H1 (cell line): Measurements from ENCODE around the gene HS1BP3. TPM values are rescaled to one million over a fixed set of nuclear protein-coding genes. Genes with fewer than 3 reads are reported as not detected.

Source experiments
- CTCF ChIA-PET: fragments of 300-600 bp; sonication (Branson Sonifier 250); formaldehyde crosslinking; loops from one replicate; lab custom pipeline; 2021; ENCODE audit not compliant: partially characterized antibody; lab: Charles Lee
- POLR2A ChIA-PET: fragments of 300-600 bp; sonication (Branson Sonifier 250); formaldehyde crosslinking; loops from one replicate; lab custom pipeline; 2021; ENCODE audit warnings: inconsistent platforms; ENCODE audit not compliant: partially characterized antibody; lab: Charles Lee
- DNase-seq, 2 experiments: peaks; one replicate each; pipeline versions ENCODE4 v3.0.0 to v3.0.0-alpha.2; 2010 to 2022; ENCODE audit warnings: low spot score in 2 of 2, low read depth in 1 of 2, mixed read lengths in 1 of 2
- FAIRE-seq: peaks from 2 replicates; lab custom pipeline; 2011; peaks lifted over from hg19 to GRCh38; lab: Jason Lieb, UNC
- H2AFZ ChIP-seq: 2 replicates; pipeline ENCODE4 v1.8.1; 2012; ENCODE audit warnings: low read length, inconsistent platforms
- H2AK5ac ChIP-seq: 2 replicates; pipeline ENCODE4 v1.6.1; 2013; ENCODE audit warnings: low read depth, low read length
- H2BK120ac ChIP-seq: replicated peaks from 2 replicates; pipeline ENCODE3; 2013; ENCODE audit warnings: low read depth, low read length, inconsistent platforms
- H2BK12ac ChIP-seq: 2 replicates; pipeline ENCODE4 v1.6.1; 2013; ENCODE audit warnings: low read depth, low read length
- H2BK15ac ChIP-seq: 2 replicates; pipeline ENCODE4 v1.6.1; 2013; ENCODE audit warnings: low read length
- H2BK20ac ChIP-seq: 2 replicates; pipeline ENCODE4 v1.6.1; 2013; ENCODE audit warnings: low read length
- H2BK5ac ChIP-seq: 2 replicates; pipeline ENCODE4 v1.6.1; 2013; ENCODE audit warnings: low read depth, low read length
- H3K14ac ChIP-seq: 2 replicates; pipeline ENCODE4 v1.6.1; 2013; ENCODE audit warnings: inconsistent platforms; ENCODE audit not compliant: insufficient read length
- H3K18ac ChIP-seq: 2 replicates; pipeline ENCODE4 v1.6.1; 2013; ENCODE audit warnings: low read length; ENCODE audit errors: extremely low read depth
- H3K23ac ChIP-seq: 2 replicates; pipeline ENCODE4 v1.6.1; 2013; ENCODE audit warnings: inconsistent platforms; ENCODE audit not compliant: insufficient read length
- H3K23me2 ChIP-seq: 2 replicates; pipeline ENCODE4 v1.6.1; 2013; ENCODE audit warnings: low read depth, low read length
- H3K27ac ChIP-seq: 2 replicates; pipeline ENCODE4 v1.6.1; 2011; ENCODE audit warnings: low read depth, low read length, inconsistent platforms
- H3K27me3 ChIP-seq, 4 experiments: replicated peaks in 1 of 4; 1 replicate in 1 of 4; 2 replicates in 3 of 4; pipeline versions ENCODE4 v1.6.1 to v1.8.1; 2011 to 2013; ENCODE audit warnings: low read length in 3 of 4, mild to moderate bottlenecking in 3 of 4, inconsistent platforms in 2 of 4, mixed read lengths in 2 of 4, moderate library complexity in 1 of 4; ENCODE audit not compliant: control insufficient read depth in 3 of 4, insufficient read depth in 3 of 4; ENCODE audit errors: extremely low read depth in 1 of 4
- H3K36me3 ChIP-seq, 4 experiments: 2 replicates each; pipeline versions ENCODE4 v1.6.1 to v1.8.1; 2011 to 2013; ENCODE audit warnings: mild to moderate bottlenecking in 4 of 4, low read length in 3 of 4, moderate library complexity in 2 of 4, control low read depth in 1 of 4, inconsistent platforms in 1 of 4; ENCODE audit not compliant: insufficient read depth in 4 of 4, control insufficient read depth in 2 of 4
- H3K4ac ChIP-seq: replicated peaks from 2 replicates; pipeline ENCODE3; 2013; ENCODE audit warnings: low read length, low read depth, mixed read lengths, inconsistent platforms; ENCODE audit not compliant: insufficient read length
- H3K4me1 ChIP-seq, 4 experiments: replicated peaks in 1 of 4; 1 replicate in 1 of 4; 2 replicates in 3 of 4; pipeline versions ENCODE4 v1.6.1 to v1.8.1; 2011 to 2013; ENCODE audit warnings: low read length in 3 of 4, inconsistent platforms in 2 of 4, mixed read lengths in 1 of 4; ENCODE audit not compliant: insufficient read depth in 4 of 4, control insufficient read depth in 3 of 4
- H3K4me2 ChIP-seq, 2 experiments: 2 replicates each; pipeline versions ENCODE4 v1.6.1 to v1.8.1; 2011 to 2013; ENCODE audit warnings: low read depth in 2 of 2, low read length in 2 of 2, control low read depth in 1 of 2, inconsistent platforms in 1 of 2, mild to moderate bottlenecking in 1 of 2; ENCODE audit not compliant: insufficient read depth in 1 of 2
- H3K4me3 ChIP-seq, 4 experiments: fragments of 200-600, 300-600 bp in 1 of 4; sonication (generic), shearing (Covaris generic), sonication (Bioruptor Twin) in 1 of 4; 2 replicates each; pipeline versions ENCODE4 v1.5.1 to v1.8.1; 2011 to 2016; ENCODE audit warnings: low read length in 4 of 4, low read depth in 3 of 4, control low read depth in 2 of 4, inconsistent platforms in 2 of 4, mild to moderate bottlenecking in 2 of 4, mixed read lengths in 1 of 4, moderate library complexity in 1 of 4; ENCODE audit not compliant: insufficient read depth in 2 of 4; ENCODE audit errors: extremely low read depth in 1 of 4
- H3K56ac ChIP-seq: replicated peaks from 2 replicates; pipeline ENCODE3; 2013; ENCODE audit warnings: low read depth, mild to moderate bottlenecking, mixed read lengths, low read length, inconsistent platforms; ENCODE audit not compliant: insufficient read length
- H3K79me1 ChIP-seq: 2 replicates; pipeline ENCODE4 v1.6.1; 2013; ENCODE audit warnings: low read depth, low read length, control low read depth
- H3K79me2 ChIP-seq, 2 experiments: 2 replicates each; pipeline versions ENCODE4 v1.6.1 to v1.8.1; 2012 to 2013; ENCODE audit warnings: low read length in 2 of 2, mild to moderate bottlenecking in 2 of 2, inconsistent platforms in 1 of 2; ENCODE audit not compliant: insufficient read depth in 2 of 2, control insufficient read depth in 1 of 2
- H3K9ac ChIP-seq, 4 experiments: replicated peaks in 1 of 4; 1 replicate in 1 of 4; 2 replicates in 3 of 4; pipeline versions ENCODE4 v1.6.1 to v1.8.1; 2011 to 2013; ENCODE audit warnings: low read depth in 3 of 4, low read length in 3 of 4, control low read depth in 2 of 4, mild to moderate bottlenecking in 2 of 4, moderate library complexity in 2 of 4, inconsistent platforms in 1 of 4; ENCODE audit errors: extremely low read depth in 1 of 4
- H3K9me3 ChIP-seq, 2 experiments: 2 replicates each; pipeline versions ENCODE4 v1.6.1 to v1.8.1; 2012 to 2013; ENCODE audit warnings: mild to moderate bottlenecking in 2 of 2, moderate library complexity in 2 of 2, control low read depth in 1 of 2, inconsistent platforms in 1 of 2, low read depth in 1 of 2, low read length in 1 of 2, mixed read lengths in 1 of 2; ENCODE audit not compliant: insufficient read depth in 2 of 2
- H4K20me1 ChIP-seq, 2 experiments: replicated peaks in 1 of 2; 2 replicates each; pipeline versions ENCODE3 to v1.8.1; 2011 to 2013; ENCODE audit warnings: inconsistent platforms in 2 of 2, low read length in 2 of 2, mild to moderate bottlenecking in 1 of 2; ENCODE audit not compliant: insufficient read depth in 2 of 2, control insufficient read depth in 1 of 2
- H4K5ac ChIP-seq: 2 replicates; pipeline ENCODE4 v1.6.1; 2013; ENCODE audit warnings: low read length, low read depth, mixed read lengths, inconsistent platforms; ENCODE audit not compliant: insufficient read length
- H4K8ac ChIP-seq: 2 replicates; pipeline ENCODE4 v1.8.0; 2013; ENCODE audit warnings: mild to moderate bottlenecking, moderate library complexity, low read length, inconsistent platforms; ENCODE audit not compliant: insufficient read depth; ENCODE audit errors: extremely low read depth
- H4K91ac ChIP-seq: replicated peaks from 2 replicates; pipeline ENCODE3; 2013; ENCODE audit warnings: low read length, mixed read lengths, inconsistent platforms; ENCODE audit not compliant: insufficient read length
- CBX8 ChIP-seq: fragments of 300-800, 300-1000 bp; sonication (generic); IDR thresholded peaks from 2 replicates; pipeline ENCODE4 v1.7.1; 2016; ENCODE audit warnings: low read depth, low read length, borderline replicate concordance
- MAFK ChIP-seq: IDR thresholded peaks from 2 replicates; pipeline ENCODE4 v1.6.1; 2012; ENCODE audit warnings: low read depth, mild to moderate bottlenecking, improper control_type of control experiment, low read length
- NANOG ChIP-seq: IDR thresholded peaks from 2 replicates; pipeline ENCODE4 v1.6.1; 2011; ENCODE audit warnings: low read length, low read depth, mild to moderate bottlenecking, inconsistent platforms; ENCODE audit not compliant: insufficient read depth, poor library complexity, severe bottlenecking
- POLR2AphosphoS5 ChIP-seq: IDR thresholded peaks from 2 replicates; pipeline ENCODE4 v1.6.1; 2011; ENCODE audit warnings: low read depth, low read length
- SAP30 ChIP-seq: fragments of 300-600 bp; sonication (generic); IDR thresholded peaks from 2 replicates; pipeline ENCODE4 v1.7.1; 2012; ENCODE audit warnings: low read length, moderate library complexity, mild to moderate bottlenecking, inconsistent platforms; ENCODE audit not compliant: insufficient read depth, insufficient replicate concordance
- SIN3A ChIP-seq, 2 experiments: IDR thresholded peaks in 1 of 2; conservative IDR thresholded peaks in 1 of 2; 2 replicates each; pipeline ENCODE4 v1.6.1; 2011 to 2012; ENCODE audit warnings: low read length in 2 of 2, improper control_type of control experiment in 1 of 2, low read depth in 1 of 2, mild to moderate bottlenecking in 1 of 2
- WGBS, 2 experiments: shearing (Covaris generic) in 1 of 2; methylation state at CpG; one replicate each; pipeline versions ENCODE4 v1.1.6 to v1.1.7; 2013 to 2015; ENCODE audit warnings: low lambda C conversion rate in 2 of 2, mixed read lengths in 2 of 2, inconsistent platforms in 1 of 2, low coverage in 1 of 2, missing lambda C conversion rate in 1 of 2; ENCODE audit not compliant: insufficient replicate concordance in 2 of 2, insufficient coverage in 1 of 2, insufficient read length in 1 of 2; ENCODE audit errors: extremely low coverage in 1 of 2, missing lambda C conversion rate in 1 of 2; 5-methylcytosine and 5-hydroxymethylcytosine counted together
- polyA plus RNA-seq, 7 experiments: library from polyadenylated mRNA; depleted of rRNA in 3 of 7; stranded (reverse) in 5 of 7; unstranded in 2 of 7; fragments of >200 nt in 5 of 7; fragments of 200-250 nt in 2 of 7; gene quantifications; 1 replicate in 5 of 7; 2 replicates in 1 of 7; 4 replicates in 1 of 7; pipeline versions ENCODE4 v1.2.1 to v1.2.3, GENCODE V29; 2011 to 2013; ENCODE audit warnings: missing spikeins in 2 of 7, mixed read lengths in 2 of 7
- total RNA-seq: library from RNA; stranded (reverse); fragmentation: NEBNext Ultra II Directional; extraction: Animal tissue kit (Norgen Biotek cat#: 25700); gene quantifications from 2 replicates; pipeline ENCODE4 v1.2.1, GENCODE V29; 2021
- TF ChIP-seq, protein P1 (sequence below), 3 experiments: IDR thresholded peaks; 1 replicate in 2 of 3; 2 replicates in 1 of 3; pipeline versions ENCODE4 v1.5.1 to v1.6.1; 2011; ENCODE audit warnings: low read length in 3 of 3, mild to moderate bottlenecking in 3 of 3, inconsistent platforms in 2 of 3, low read depth in 1 of 3, moderate library complexity in 1 of 3; ENCODE audit not compliant: insufficient read depth in 1 of 3; ENCODE audit errors: control extremely low read depth in 1 of 3

The HS1BP3 gene
- total and polyA plus RNA-seq, 2 of the 8 experiments (the other 6 are each of a cell fraction or from before 2014, with no cell fraction given), result 11.1 to 11.3 TPM

DNA sequence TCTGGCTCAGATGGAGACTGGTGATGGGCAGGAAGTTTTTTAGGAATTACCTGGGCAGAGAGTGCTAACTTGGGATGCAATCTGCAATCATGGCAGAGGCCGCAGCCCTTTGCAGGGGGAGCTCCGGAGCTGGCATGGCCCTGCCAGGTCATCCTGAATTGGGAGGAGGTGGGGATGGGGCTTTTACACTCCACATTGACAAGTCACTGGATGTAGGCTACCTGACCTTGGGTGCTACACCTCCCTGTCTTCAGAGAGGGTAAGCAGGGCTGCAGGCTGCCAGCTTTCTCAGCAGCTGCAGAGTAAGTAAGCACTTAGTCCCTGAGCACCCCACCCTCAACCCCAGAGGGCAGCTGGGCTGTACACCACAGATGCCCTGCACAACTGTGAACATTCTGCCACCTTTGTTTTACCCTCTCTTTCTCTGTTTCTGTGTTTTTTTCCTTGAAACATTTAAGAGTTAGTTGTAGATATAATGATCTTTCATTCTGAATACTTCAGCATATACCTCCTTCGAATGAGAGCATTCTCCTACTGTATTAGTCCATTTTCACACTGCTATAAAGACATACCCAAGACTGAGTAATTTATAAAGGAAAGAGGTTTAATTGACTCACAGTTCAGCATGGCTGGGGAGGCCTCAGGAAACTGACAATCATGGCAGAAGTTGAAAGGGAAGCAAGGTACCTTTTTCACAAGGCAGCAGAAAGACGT, 6.8 kb upstream of the HS1BP3 start:
- Histone ChIP-seq H2BK15ac (no peak overlapping the region), H4K91ac (no peak overlapping the region), H2BK120ac (no peak overlapping the region), H2BK20ac (no peak overlapping the region), H2BK5ac (no peak overlapping the region), H3K27ac (no peak overlapping the region), H3K23me2 (no peaks in the 10 kb centered on the region), H4K5ac (no peak overlapping the region), H4K8ac (no peak overlapping the region), H3K36me3 (no peaks in the 10 kb centered on the region), H3K9me3 (no peaks in the 10 kb centered on the region), H3K18ac (no peak overlapping the region), H3K9ac (no peak overlapping the region), H3K27me3 (peaks cover 5 to 13% (median 12%) of the 10 kb centered on the region in 4 experiments), H3K4me3 (no peak overlapping the region), H3K4me2 (no peak overlapping the region), H2AK5ac (peak overlapping the region; percentile 72; the same call in 1 of the 2 replicates), H3K79me2 (no peaks in the 10 kb centered on the region), H3K14ac (no peak overlapping the region), H2AFZ (no peak overlapping the region), H3K79me1 (no peaks in the 10 kb centered on the region), H3K4ac (no peak overlapping the region), H3K23ac (no peak overlapping the region), H4K20me1 (peaks cover 0 to 1% of the 10 kb centered on the region in 2 experiments), H2BK12ac (no peak overlapping the region), H3K56ac (no peak overlapping the region), H3K4me1 (peaks cover 0 to 7% (median 3%) of the 10 kb centered on the region in 4 experiments; a peak in 4 of 7 replicates)
- POLR2A ChIA-PET, result interaction anchor here (0.7 to 1.1 kb wide), 2 partner anchors 8 to 18 kb away, joined by 3 read pairs; no protein-coding TSS in a partner anchor
- no peak for DNase-seq
- CTCF ChIA-PET, result interaction anchor here (1.0 to 5.1 kb wide), 9 partner anchors 8 to 460 kb away, joined by 3 to 63 read pairs (median 5); partner anchors contain the start of genes GDF7 and RHOB
- WGBS, 2 experiments, result 63% methylated on average over 4 of the region's 4 CpGs; no CpG with 5 or more reads in 1 of the 2 experiments
- no peak for FAIRE-seq
- TF ChIP-seq SIN3A (conservative IDR thresholded peaks at IDR 0.05 in 1 of 2, IDR thresholded peaks at IDR 0.05 in 1 of 2; ENCODE audit: low read depth in 1 of 2, low read length in 2 of 2), result no peak
- no peak for TF ChIP-seq POLR2AphosphoS5
- no peak for TF ChIP-seq CBX8
- no peak for TF ChIP-seq SAP30
- TF ChIP-seq NANOG, result no peak
- TF ChIP-seq, protein P1, sequence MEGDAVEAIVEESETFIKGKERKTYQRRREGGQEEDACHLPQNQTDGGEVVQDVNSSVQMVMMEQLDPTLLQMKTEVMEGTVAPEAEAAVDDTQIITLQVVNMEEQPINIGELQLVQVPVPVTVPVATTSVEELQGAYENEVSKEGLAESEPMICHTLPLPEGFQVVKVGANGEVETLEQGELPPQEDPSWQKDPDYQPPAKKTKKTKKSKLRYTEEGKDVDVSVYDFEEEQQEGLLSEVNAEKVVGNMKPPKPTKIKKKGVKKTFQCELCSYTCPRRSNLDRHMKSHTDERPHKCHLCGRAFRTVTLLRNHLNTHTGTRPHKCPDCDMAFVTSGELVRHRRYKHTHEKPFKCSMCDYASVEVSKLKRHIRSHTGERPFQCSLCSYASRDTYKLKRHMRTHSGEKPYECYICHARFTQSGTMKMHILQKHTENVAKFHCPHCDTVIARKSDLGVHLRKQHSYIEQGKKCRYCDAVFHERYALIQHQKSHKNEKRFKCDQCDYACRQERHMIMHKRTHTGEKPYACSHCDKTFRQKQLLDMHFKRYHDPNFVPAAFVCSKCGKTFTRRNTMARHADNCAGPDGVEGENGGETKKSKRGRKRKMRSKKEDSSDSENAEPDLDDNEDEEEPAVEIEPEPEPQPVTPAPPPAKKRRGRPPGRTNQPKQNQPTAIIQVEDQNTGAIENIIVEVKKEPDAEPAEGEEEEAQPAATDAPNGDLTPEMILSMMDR (IDR thresholded peaks at IDR 0.05; ENCODE audit: control extremely low read depth in 1 of 3, insufficient read depth in 1 of 3, low read depth in 1 of 3, low read length in 3 of 3), result peak in 1 of 3 experiments; percentile 19; a peak in 1 of 4 replicates
- no peak for TF ChIP-seq MAFK
